GM19240 (cell line): Measurements from ENCODE around the gene GABRA4.

Source experiments
- DNase-seq: peaks from one replicate; pipeline ENCODE4 v3.0.0; 2011; ENCODE audit warnings: low spot score; ENCODE audit not compliant: insufficient read length

The GABRA4 gene

DNA sequence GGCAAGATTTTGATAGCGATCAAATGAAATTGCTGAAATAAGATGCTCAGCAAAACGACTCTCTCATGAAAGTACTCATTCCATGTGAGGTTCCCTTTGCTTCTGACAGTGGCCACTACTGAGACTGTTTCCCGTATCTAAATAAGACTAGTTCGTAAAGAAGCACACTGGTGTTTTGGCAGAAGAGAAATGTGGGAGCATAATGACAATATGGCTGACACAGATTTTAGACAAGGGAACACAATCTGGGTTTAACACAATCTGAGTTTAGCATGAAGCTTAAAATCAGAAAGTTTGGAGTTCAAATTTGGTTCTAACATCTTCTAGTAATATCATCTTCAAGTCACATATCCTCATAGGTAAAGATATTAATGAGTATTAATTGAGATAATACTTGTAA is 13.7 kb downstream of the GABRA4 start:
- no peak for DNase-seq

DNA sequence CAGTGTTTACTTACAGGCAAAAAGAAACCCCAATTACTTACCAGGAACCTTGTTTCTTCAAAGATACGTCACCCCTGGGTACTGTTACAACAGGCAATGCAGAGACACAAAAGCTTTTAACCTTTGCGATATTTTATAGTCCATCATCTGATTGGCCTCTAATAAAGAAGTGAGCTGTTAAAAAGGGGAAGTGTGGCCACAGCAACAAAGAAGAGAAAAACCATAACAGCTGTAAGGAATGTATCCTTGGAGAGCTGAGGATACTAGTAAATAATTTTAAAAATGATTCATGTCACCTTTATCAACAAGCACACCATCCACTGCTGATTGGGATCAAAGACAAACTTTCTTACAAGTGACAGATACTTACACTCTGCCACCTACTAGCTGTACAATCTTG is 14.1 kb downstream of the GABRA4 start:
- DNase-seq: no peak

DNA sequence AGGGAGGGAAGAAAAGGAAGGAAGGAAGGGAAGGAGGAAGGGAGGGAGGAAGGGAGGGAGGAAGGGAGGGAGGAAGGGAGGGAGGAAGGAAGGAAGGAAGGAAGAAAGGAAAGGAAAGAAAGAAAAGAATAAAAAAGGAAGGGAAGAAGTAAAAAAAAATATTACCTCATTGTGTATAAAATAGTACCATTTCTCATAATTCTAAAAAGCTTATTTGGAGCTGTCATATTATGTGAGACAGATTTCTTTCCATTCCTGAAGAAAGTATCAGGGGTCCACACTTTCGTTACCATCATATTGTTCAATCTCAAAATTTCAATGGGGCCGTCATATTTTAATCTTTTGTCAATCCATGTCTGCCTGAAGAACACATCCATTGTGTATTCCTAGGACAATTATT is 16.1 kb downstream of the GABRA4 start:
- DNase-seq: no peak

DNA sequence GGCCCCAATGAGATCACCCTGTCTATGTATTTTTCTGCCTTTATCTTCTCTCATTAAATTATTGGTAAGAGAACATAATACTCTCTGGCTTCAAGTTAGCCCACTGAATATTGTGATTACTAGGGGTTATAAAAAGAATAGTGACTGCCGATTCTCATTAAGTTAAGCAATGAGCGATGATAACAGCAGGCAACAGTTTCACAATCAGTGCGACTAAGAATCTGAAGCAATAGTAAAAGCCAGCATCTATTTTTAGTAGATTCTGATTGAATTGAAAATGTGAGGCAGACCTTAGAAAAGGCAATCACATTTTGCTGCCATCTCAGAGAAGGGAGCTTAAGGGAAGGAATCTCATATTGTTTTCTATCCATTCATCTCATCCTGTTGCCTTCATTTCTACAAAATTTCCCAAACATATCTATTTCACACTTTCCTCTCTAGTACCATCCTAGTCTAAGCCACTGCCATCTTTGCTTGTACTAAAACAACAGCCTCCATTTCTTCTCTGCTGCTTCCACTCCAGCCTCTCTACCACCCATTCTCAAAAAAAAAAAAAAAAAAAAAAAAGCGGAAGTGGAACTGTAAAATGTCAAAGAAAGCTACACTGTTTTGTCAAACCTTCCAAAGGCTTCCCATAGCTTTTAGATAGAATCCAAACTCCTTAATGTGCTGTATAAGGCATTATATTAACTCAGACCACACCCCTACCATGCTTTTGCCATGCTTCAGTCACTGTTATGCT is 17.4 kb downstream of the GABRA4 start:
- no peak for DNase-seq

DNA sequence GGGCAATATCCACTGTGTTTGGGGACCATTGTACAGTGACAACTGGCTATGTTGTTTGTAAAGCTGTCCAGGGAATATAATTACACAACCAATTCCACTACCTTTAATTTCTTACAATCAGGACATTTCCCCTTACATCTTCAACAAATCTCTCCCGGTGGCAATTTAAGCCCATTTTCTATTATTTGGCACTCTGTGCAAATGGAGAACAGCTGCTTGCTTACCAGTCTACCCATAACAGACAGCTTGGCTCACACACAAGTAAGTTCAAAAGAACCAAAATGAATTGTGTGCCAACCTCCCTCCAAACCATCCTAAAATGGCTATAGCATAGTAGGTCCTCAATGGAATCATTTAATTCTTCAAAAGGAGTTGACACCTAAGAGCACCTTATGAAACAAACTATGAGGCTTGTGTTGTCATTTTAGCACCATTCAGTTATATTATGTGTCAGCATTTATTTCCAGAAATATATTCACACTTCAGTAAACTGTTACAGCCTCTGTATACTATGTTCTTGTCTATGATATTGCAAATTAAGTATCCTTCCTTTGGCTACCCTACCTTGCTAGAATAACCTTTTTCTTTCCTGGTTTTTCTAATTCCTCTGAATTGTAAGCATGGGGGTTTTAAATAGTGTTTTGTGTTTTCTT is 18.4 kb downstream of the GABRA4 start:
- DNase-seq: no peak

DNA sequence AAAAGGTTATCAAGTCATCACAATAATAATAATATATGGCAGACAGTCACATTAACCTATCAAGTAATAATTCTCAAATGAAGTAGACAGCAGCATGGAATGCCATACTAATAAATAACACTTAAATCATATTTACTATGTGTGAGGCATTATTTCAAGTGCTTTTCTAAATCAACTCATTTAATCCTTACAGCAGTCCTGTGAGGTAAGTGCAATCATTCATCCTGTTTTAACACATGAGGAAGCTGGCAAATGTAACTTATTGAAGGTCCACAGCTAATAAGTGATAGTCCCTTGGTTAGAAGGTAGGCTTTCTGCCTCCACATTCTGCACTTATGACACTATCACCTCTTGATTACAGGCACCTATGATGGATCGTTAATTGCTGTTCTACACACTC is 24.5 kb downstream of the GABRA4 start:
- DNase-seq: no peak

DNA sequence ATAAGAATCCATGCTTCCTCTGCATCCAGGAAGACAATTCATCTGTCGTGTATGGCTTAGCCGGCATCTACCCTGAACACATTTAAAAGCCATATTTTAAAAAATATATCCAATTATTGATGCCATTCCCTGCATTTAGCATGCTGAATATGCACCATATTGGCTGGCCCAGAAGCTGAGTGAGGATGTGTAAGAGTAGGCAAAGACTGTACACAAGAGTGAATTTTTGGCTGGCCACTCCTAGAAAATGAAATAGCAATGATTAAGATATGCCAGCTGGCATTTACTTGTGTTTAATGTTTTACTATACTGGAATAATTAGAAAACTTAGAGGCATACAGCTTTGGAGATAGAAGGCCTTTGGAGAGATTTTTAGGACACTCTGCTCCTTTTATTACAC is 25.8 kb downstream of the GABRA4 start:
- DNase-seq: no peak

DNA sequence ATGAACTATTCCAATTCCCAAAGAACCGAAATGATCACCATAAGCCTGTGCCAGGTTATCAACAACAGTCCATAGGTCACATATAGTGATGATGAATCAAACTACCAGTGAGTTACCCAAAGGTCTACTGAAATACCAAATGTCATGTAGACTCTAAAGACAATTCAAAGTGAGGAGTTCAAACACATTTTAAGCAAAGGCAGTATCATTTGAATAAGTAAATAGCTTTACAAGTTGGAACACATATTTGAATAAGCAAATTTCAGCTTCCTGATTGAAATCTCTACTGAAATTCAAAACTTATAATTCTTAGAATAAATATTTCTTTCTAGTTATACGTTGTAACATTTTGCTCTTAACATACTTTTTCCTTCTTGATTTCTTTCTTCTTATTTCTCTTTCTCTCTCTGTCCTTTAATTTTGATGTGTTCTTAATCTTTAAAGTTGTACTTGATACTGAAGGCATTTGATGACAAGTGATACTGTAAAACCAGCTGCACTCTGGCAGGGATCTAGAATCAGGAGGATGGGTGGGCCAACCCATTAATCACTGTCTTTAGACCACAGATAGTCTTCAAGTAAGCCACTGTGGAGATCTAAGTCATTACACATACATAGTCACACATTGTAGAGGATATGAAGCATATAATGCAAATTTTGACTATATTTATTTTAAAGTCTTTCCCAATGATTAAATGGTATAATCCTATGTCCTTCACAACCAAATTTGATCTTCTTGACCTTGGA is 34.5 kb downstream of the GABRA4 start:
- no peak for DNase-seq

DNA sequence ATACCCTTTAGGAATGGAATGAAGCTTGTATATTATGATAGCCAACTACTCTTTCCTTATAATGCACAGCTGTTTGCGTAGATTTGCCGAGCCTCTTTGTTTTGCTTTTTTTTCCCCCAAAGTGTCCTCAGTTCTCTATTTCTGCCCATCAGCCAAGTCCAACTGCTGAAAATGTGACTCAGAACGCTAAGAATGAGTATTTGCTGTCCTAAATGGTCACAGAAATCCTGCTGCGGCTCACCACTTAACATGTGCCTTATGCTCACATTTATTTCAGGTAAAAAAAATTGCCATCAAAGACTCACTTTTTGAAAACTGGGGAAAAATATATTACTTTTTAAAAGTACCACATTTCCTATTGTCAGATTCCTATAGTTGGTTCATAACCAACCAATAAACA is 36.9 kb downstream of the GABRA4 start:
- no peak for DNase-seq

DNA sequence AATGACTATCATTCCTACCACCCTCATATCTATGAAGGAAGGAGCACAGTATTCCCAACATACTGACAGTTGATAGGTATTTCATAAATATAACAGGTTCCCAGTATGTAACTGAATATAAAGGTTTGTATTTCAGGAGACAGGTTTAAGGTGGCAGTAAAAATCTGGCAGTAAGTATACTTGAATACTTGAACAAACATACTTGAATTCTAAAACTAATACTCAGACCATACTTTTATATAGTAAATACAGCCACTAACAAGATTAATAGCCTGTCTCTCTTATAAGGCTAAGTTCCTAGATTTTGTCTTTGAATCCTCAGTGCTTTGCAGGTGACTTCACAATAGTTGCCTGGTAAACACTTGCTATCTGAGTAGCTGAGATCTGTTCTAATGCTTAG is 37.8 kb downstream of the GABRA4 start:
- no peak for DNase-seq

DNA sequence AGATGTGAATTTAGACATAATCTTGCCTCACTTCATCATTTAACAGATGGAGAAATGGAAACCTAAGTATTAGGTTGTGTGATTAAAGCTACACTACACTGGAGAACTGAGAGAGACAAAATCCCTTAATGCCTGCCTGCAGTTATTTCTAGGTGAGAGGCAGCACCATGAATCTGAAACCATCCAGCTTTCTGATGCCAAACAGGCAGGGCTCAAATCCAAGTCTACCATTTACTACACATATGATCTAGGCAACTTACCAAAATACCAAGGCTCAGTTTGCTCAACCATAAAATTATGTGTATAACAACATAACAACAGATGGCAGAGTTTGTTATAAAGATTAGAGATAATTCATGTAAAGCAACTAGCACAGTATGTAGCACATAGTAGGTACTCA is 38.7 kb downstream of the GABRA4 start:
- no peak for DNase-seq

DNA sequence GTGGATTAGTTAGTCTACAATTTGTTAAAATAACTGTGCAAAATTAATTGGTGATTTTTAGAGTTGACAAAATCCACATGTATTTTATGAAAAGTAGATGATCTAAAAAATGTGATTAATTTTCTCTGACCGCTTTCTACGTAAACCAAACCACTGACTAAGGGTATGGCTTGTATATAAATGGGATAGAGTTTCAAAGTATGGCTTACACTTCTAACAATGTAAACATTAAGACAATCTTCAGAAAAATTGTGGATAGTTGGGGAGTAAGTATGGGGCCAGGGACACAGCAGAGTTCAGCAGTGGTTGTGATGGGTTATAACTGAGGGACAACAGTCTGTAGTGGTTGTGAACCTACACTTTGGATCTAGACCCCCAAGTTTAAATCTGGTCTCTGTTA is 39.8 kb downstream of the GABRA4 start:
- DNase-seq: no peak

DNA sequence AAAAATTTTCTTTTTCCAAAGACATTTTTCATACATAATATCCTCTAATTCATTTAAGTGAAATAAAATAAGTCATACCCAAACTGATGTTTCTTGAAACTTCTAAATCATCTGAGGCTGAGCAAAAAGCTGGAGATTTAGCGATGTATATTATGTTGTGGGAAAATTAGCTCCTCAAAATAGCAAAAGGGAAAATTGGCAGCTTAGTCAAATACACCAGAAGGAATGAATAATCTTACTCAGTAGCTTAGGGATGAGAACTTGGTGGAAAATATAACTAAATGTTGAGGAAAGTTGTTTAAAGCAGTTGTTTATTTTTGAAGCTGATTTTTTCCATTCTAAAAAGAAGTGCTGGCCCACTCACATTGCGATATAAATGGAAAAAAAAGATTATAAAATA is 40.9 kb downstream of the GABRA4 start:
- DNase-seq: no peak

DNA sequence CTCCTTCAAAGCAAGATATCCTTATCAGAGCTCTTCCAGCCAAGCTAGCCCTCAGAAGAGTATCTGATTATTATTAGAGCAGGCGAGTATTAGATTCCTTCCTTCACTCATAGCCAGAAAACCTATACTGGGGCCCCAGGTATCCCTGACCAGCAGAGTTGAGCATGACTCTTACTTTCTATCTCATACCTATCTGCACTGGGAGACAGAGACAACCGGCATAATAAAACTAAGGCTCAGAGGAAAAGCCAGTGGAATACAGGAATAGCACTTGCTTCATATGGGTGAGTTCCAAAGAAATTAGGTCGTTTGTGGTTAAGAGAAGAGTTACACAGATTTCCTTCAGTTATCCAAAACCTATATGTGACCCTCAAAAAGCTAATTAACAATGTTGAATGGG is 42.6 kb downstream of the GABRA4 start:
- DNase-seq: no peak

DNA sequence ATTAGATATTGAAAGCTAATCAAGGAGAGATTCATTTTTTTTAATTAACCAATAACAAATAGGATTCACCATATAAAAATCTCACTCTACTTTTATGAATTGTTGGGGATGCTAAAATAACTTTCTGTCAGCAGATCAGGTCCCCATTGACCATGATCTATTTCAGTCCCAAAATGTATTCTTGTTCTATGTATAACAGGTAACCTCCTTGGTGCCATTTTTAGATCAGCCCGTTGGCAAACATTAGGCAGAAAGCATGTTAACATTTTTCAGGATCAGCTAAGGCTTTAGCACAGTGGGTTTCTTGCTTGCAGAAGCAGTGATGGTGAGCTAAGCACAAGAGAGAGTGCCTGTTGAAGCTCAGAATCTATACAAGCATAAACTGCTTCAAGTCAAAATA is 43.6 kb downstream of the GABRA4 start:
- no peak for DNase-seq

DNA sequence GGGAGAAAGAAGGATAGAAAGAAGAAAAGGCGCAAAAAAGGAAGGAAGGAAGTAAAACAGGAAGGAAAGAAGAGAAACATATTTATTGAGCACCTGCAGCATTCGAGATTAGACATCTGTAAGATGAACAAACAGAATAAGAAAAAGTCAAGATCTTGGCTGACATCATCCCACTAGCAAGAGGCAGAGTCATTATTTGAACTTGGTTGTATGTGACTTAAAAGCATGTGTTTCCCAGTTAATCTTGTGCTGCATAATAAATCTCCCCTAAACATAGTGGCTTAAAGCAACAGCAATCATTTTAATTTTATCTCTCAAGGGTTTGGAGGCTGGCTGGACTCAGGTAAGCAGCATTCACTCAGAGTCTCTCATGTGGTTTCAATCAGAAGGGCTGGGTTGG is 45.8 kb downstream of the GABRA4 start:
- no peak for DNase-seq

DNA sequence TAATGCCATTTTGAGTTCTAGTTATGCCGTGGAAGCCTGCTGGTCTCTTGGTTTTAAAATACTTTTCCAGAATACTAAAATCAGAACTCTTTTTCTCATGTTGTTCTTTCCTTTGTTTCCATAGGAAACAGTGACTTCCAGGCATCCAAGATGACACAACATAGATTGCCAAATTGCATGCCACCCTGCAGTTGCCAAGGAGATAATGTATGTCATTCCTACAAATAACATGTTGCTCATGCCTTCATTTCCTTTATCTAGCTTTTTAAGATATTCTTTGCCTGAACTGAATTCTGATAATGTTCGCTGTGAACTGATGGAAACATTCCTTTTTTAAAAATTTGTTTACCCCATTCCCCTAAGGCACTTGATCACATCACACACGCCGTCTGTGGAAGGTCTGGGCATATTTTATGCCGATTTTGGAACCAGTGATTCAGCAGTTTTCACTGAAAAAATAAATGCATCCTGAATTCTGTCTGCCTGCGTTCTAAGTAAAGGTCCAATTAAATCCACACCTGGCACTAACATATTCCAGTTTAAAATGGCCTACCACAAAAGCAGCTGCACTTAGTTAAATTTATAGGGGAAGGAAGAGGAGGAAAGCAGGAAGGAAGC is 46.4 kb downstream of the GABRA4 start:
- DNase-seq: no peak

DNA sequence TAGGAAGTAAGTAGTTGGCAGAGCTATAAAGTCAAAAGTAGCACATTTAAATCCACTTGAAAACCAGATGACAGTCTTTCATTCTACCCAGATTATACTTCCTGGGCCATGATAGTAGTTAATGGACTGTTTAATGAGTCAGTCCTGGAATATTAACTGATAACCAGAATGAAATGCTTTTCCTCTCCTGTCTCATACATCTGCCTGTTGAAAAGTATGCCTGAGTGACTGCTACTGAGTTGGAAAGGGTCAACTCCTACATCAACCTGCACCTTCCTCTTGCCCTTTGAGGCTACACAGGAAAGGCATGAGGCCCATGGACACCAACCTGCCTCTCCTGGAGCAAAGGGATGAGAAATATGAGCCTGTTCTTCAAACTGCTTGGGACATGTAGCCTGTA is 48.3 kb downstream of the GABRA4 start:
- DNase-seq: no peak

DNA sequence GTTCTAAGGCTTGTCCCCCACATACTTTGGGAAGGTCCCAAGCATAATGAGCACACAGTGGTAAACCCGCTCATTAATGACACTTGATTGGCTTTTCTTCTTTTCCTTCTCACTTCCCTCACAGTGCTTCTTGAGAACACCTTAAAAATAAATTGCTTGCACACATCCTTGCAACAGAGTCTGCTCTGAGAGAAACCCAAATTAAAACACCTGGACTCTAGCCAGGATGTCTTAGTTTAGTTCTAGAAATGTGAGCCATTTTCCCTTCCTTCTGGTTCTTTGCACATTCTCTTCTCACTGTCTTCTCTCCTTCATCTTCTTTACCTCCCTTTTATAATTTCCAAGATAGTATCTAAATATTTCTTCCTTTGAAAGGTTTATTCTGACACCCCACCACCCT is 49.0 kb downstream of the GABRA4 start:
- no peak for DNase-seq

DNA sequence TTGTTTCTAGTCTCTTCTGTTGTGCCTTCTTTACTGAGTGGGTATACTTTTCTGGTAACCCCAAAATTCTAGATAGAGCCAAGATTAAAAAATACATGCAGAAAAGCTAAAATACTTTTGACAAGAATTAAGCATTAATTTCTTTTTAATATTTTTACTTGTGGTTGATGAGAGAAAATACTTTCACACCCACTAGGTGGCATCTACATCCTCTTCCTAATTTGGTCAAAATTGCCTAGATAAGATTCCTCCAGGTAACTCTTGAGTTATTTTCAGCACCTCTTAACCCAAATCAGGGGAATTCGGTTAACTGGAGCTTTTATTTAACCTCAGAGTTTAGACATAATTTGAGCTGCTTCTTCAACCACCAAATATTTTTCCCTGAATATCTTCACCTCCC is 55.9 kb downstream of the GABRA4 start:
- DNase-seq: no peak

DNA sequence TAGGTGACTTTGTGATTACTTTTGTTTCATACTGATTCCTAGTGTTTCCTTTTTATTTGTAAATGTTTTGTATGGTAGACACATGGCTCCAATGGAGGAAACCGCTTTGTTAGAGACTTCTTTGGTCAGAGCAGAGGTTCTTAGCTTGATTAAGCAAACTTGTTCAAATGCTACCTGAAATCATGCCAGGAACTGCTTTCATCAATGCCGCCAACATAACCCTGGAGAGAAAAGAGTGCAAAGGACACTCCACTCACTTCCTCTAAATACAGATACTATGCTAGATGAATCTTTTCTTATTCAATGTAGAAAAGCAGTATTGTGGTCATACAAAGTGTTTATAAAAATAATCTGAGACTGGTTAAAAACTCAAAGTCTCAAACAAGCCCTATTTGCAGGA is 58.7 kb downstream of the GABRA4 start:
- DNase-seq: no peak

DNA sequence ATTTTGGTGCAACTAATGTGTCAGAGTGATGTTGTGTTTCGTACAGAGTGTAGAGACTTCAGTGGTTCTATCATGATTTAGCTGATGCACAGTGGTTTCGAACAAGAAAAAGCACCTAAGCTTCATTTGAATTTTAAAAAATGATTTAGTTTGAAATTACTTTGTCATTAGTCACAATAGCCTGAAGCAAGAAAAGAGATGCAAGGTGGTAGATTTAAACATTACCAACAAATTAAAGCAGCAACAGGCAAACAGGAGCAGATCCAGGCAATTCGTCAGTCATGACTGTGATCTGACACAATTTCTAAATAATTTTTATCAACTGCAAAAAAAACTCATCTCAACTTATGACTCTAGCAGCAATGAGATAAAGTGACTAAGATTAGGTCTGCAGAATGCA is 59.7 kb downstream of the GABRA4 start:
- DNase-seq: no peak
